HG03565 (cell line): ENCODE measurements around the gene PPP1R2.
"Not testable (repeated sequence)": the region's sequence is repeated elsewhere in the genome, so short reads cannot be mapped to it uniquely, and the experiment has no call there.

Source experiments
- ATAC-seq: cut with Tn5 transposase; IDR thresholded peaks from one replicate; pipeline ENCODE4 v1.9.1; 2021; ENCODE audit warnings: mild to moderate bottlenecking, moderate library complexity; ENCODE audit not compliant: unreplicated experiment

The PPP1R2 gene

DNA sequence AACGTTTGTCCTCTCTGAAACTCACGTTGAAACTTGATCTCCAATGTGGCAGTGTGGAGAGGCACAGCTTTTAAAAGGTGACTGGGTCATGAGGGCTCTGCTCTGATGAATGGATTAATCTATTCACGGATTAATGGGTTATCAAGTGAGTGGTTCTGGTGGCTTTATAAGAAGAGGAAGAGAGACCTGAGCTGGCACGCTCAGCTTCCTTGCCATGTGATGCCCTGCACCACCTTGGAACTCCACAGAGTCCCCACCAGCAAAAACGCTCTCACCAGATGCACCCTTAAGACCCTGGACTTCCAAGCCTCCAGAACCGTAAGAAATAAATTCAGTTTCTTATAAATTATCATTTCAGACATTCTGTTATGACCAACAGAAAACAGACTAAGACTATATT lies 2.6 kb downstream of the PPP1R2 start:
- no peak for ATAC-seq

DNA sequence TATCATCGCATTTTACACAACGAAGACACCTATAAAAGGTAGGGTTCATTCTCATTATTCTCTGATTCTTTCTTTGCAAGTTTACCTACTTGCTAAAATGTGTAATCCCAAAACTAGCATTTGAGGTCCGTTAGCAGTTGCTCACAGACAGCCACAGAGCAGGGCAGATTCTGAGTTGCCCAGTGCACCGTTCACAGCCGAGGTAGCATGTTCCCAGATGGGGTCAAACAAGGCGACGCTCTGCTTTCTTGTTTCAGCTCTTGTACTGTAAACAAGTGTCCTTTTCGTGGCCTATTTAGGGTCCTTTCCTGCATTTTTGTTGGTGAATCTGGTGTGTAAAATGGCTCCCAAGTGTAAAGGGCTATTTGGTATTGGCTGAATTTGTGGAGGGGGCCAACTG lies 3.1 kb downstream of the PPP1R2 start:
- ATAC-seq: no peak

DNA sequence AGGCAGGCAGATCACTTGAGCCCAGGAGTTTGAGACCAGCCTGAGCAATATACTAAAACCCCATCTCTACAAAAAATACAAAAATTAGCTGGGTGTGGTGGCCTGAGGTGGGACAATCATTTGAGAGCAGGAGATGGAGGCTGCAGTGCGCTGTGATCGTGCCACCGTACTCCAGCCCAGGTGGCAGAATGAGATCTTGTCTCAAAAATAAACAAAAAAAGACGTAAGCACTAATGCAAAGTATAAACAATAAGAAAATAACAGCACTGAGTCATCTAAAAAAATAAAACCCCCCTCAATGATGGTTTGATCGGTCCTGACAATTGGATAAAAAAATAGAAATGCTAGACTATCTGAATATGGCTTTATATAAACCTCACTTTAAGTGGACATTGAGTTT lies 3.6 kb downstream of the PPP1R2 start:
- ATAC-seq: no peak

DNA sequence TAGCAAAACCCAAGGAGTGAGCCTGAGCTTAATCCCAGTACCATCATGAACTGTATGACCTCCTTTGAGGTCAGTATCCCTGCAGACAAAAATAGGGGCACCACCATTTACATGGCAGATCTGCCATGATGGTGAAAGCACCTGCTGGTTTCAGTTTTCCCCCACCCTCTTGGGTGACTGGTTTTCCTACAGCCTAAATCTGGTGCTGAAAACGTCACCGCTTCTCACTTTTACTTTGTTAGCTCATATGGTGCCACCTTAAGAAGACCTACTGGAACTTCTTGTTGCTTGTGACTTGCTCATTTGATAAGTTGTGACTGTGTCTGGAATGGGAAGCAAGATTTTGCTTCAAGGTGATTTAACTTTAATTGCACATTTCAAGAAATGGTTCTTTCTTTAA lies 5.1 kb downstream of the PPP1R2 start:
- peak; percentile 53 for ATAC-seq

DNA sequence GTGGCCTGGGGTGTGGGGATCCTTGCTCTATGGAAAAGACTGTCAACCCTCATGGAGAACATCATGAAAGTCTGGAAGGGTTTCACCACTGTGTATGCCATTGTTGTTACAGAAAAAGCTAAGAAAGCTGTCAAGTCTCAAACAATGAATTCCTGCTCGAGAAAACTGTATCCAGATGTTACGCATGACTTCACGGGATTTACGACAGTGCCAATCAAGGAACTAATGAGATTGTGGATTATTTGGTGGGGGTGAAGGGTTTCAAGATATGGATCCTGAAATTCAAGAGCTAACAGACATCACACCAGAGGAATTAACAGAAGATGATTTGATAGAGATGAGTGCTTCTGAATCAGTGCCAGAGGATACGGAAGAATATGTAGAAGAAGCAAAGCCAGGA lies 7.8 kb downstream of the PPP1R2 start:
- no peak for ATAC-seq

DNA sequence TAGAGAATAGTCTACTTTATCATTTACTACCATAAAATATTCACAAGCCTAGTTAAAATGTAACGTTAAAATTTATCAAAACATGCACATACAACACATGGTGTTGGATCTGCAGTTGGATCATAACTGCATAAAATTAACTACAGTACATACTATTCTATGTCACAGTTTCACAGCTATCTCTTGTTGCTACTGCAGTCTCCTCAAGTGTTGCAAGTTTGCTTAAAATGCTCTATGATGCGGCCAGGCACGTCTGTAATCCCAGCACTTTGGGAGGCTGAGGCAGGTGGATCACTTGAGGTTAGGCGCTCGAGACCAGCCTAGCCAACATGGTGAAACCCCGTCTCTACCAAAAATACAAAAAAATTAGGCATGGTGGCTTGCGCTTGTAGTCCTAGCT lies 10.3 kb downstream of the PPP1R2 start:
- no peak for ATAC-seq

DNA sequence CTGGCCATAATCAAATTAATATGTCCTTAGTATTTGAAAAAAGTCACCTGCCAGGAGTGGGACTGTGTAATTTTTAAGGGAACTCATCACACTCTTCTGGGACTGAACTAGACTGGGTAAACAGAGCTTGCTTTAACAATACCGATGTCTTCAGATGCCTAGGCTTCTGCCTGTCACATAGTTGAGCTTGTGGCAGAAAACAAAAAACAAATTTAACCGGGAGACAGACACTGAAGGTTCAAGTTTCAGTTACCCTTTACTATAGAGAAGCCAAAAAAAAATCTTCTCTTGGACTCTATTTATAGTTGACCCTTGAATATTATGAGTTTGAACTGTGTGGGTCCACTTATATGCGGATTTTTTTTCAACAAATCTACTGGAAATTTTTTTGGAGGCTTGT lies 10.8 kb downstream of the PPP1R2 start:
- ATAC-seq: no peak

DNA sequence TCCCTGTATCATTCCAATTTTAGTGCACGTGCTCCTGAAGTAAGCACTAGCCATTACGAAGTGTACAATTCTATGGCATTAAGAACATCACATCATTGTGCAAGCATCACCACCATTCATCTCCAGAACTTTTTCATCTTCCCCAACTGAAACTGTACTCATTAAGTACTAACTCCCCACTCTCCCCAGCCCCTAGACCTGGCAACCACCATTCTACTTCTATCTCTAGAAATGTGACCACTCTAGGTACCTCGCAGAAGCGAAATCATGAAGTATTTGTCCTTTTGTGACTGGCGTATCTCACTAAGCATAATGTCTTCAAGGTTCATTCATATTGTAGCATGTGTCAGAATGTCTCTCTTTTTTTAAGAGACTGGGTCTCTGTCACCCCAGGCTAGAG lies 11.4 kb downstream of the PPP1R2 start:
- ATAC-seq: no peak

DNA sequence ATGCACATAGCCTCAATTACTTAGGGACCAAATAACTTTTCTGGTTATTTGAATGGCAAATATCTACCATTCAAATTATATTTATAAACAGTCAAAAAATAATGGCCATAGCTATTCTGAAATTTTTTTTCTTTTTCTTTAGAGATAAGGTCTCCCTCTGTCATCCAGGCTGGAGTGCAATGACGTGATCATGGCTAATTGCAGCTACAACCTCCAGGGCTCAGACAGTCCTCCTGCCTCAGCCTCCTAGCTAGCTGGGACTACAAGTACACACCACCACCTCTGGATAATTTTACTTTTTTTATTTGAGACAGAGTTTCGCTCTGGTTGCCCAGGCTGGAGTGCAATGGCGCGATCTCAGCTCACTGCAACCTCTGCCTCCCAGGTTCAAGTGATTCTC lies 16.6 kb downstream of the PPP1R2 start:
- no peak for ATAC-seq

DNA sequence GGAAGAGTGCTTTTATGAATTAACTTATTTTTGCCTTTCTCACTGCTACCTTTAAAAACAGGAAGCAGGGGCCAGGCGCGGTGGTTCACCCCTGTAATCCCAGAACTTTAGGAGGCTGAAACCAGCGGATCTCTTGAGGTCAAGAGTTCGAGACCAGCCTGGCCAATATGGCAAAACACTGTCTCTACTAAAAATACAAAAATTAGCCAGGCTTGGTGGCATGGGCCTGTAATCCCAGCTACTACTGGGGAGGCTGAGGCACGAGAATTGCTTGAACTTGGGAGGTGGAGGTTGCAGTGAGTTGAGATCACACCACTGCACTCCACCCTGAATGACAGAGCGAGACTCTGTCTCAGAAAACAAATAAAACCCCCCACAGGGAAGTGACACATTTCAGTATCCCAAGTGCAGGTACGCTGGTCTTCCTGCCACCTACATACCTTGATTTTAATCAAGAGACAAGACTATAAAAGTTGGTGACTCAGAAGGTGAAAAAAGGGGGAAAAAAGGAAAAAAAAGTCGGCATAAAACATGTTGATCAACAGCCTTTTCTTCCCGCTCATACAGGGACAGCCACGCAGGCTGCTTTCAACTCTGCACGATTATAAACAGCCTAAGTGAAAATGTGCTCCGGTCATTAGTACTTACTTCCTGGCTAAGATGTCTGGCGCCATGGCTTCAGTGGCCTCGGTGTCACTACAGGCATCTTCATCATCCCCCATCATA lies 18.8 kb downstream of the PPP1R2 start:
- ATAC-seq: no peak

DNA sequence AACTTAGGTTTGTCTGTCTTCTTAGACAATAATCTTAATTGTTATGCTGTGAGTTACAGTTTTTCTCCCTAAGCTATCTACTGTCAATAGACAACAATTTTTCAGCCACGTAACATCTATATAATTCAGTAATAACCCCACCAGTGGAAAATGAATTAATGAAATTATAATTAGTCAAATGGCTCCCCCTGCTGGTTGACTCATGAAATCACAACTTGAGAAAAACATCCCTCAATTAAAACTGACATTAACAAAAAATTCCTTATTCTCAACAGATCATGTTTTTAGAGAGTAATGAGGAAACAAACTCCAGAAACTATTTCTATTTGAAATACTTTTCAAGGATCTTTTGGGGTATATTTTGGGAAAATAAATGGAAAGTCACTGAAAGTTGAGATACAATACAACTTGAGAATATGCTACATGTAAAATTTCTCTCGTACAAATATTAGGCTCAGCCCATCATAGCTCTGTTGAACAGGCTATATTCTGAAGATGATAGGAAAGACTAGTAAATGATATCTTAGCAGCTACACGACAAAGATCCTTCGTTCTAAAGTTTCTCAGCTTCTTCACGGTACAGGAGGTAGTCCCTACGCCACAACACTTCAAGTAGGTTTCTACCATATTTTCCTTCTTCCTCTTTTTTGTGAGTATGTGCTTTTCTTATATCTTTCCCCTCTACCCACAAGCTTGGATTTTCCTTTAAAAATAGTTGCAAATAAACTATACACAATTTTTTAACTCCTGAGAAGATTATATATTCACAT lies 20.7 kb downstream of the PPP1R2 start:
- ATAC-seq: no peak

DNA sequence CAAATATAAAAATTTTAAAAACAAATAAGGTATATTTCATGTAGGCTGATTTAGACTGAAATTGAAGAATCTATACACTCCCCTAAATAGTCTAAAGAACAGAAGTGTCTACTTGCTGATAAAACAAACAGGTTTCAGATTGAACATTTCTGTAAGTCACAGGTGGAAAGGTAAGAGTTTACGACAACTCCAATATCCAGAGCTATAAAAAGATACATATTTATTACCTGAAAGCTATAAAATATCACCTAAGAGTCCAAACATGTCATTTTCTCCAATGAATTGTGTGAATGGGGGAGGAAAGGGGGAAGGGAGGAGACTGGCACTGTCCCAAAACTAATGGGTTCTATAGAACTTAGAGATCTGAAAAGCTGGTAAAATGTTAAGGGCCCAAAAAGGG lies 26.1 kb downstream of the PPP1R2 start:
- no peak for ATAC-seq

DNA sequence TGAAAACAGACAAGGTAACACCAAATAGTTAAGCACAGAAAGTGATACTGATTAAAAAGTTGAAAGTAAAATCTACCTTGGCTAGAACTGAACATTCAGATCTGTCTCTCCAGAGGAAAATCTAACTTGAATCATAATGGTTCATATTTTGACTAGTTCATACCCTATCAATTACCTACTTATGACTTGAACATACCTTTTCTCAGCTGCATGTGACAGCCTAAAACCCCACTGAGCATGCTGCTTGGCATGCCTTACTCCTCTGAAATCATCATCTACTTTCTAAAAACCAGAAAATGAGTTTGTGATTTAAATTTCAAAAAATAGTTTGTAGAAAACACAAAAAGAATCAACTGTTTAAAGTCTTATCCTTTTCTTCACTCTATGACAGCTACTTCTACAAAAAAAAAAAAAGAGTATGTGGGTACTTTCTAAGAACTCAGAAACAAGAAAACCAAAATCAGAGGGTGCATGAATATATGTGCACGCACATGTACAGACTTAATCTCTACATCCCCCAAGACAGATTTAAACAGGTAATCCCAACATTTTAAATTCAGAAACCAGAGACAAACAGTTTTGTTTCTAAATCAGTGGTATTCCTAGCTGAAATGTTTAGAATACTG lies 28.4 kb downstream of the PPP1R2 start:
- not testable (repeated sequence) for ATAC-seq

DNA sequence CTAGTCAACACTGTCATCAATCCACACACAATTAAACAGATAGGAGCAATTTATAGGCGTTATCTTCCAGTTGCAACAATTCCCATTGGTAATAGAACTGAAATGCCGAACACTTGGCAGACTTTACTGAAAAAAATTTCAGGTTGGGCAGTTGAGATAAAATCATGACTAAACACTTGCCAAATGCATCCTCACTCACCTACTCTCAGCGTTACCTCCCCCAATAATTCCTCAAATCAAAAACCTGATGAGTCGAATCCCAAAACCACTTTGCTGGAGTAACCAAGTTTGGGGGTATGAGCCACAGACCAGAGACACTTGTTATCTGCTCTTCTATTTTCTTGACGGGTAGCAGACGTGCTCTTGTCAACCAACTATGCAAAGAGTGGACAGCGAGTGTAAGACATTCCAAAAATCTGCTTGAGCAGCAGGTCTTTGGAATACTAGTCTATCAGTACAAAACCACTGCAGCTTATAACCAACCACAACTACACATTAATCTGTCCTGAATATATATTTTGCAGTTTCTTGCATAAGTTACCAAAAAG lies 30.3 kb downstream of the PPP1R2 start:
- ATAC-seq: no peak

DNA sequence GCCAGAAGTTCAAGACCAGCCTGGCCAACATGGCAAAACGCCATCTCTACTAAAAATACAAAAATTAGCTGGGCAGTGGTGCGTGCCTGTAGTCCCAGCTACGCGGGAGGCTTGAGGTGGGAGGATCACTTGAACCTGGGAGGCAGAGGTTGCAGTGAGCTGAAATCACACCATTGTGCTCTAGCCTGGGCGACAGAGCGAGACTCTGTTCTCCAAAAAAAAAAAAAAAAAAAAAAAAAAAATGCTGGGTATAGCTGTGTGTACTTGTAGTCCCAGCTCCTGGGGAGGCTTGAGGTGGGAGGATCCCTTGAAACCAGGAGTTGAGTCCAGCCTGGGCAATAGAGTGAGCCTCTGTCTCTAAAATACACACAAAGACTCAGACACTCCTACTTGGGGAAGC lies 32.0 kb downstream of the PPP1R2 start:
- no peak for ATAC-seq

DNA sequence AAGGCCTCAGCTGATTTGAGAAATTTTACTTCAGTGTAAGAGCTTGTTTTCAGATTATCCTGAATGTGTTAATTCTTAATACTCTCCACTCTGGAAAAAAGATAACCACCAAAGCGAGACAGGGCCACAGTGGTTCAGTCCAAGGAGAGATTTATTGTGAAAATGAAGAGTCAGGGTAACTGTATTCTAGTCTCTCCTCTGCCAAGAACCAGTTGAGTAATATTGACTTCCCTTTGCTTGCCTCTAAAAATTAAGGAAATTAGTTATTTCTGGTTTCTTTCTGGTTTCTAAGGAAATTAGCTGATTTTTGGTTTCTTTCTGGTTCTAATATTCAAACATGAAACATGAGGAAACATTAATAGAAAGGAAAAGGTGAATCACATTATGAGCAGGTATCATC lies 34.9 kb downstream of the PPP1R2 start:
- ATAC-seq: no peak

DNA sequence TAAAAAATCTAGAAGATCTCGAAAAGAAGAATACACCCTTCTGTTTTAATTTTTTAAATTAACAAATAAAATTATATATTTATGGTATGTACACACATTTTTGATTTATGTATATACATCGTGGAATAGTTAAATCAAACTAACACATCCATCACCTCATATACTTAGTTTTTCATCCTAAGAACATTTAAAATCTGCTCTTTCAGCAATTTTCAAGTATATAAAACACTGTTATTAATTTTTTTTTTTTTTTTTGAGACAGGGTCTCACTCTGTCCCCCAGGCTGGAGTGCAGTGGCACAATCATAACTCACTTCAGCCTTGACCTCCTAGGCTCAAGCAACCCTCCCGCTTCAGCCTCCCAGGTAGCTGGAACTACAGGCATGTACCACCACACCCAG lies 67.5 kb downstream of the PPP1R2 start:
- ATAC-seq: no peak

DNA sequence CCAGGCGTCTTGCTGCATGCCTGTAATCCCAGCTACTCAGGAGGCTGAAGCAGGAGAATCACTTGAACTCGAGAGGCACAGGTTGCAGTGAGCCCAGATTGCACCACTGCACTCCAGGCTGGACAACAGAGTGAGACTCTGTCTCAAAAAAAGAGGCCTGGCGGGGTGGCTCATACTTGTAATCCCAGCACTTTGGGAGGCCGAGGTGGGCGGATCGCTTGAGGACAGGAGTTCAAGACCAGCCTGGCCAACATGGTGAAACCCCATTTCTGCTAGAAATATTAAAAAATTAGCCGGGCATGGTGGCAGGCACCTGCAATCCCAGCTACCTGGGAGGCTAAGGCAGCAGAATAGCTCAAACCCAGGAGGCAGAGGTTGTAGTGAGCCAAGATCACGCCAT lies 68.0 kb downstream of the PPP1R2 start:
- ATAC-seq: not testable (repeated sequence)

DNA sequence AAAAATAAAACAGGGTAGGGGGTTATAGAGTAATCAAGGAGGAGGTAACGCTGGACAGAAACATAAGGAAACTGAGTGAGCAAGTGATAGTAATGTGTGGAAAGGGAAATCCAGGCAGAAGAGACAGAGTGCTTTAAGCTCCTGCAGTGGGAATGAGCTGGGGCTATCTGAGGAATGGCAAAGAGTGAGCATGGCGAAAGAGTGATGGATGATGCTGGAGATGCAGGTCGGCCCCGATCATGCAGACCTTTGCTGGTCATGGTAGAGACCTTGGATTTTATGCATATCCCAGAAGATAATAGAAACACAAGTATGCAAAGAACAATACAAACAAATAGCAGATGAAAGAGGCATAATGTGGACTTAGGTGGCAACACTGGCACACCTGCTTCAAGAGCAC lies 74.3 kb downstream of the PPP1R2 start:
- no peak for ATAC-seq

DNA sequence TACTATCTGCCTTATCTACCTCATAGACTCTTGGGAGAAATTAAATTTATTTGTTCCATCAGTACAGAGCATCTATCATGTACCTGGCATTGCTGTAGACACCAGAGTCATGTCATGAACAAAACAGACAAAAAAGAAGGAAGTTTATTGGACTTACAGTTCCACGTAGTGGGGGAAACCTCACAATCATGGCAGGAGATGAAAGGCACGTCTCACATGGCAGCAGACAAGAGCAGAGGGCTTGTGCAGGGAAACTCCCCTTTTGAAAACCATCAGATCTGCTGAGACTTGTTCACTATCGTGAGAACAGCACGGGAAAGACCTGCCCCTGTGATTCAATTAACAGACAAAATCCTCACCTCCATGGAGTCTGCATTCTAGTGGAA lies 74.7 kb downstream of the PPP1R2 start:
- ATAC-seq: no peak

DNA sequence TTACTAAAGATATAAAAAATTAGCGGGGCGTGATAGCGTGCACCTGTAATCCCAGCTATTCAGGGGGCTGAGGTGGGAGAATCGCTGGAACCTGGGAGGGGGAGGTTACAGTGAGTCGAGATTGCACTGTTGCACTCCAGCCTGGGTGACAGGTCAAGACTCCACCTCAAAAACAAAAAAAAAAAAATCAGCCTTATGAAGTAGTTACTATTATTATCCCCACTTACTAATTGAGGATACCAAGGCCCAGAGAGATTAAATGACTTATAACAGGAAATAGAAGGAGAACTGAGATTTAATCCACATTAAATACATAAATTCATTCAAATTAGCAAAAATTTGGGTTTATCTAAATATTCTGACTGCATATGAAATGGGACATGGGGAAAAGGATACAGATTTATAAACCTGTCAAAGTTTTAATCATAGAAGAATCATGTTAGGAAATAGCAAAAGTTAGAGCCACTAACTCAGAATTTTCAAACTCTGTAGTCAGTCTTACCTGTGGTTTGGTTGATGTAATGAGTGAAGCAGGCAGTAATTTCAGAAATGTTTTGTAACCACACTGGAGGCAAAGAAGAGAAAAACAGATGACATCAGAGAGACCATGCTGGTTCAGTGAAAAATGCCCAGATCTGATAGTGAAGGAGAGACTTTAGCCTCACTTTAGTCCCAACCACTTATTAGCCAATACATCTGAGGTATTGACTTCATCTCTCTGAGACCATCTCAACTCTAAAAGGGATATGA lies 75.3 kb downstream of the PPP1R2 start:
- no peak for ATAC-seq
